ENCODE data around the gene JMJD1C.

The JMJD1C gene

GRCh38 chr10:63201118-63201517 lies 264.7 kb downstream of the JMJD1C start:
- no peaks in the 10 kb centered on the region for H3K9me2 ChIP-seq (replicated peaks; ENCODE audit: control insufficient read depth, low read length)
- no peaks in the 10 kb centered on the region for H3K27me3 ChIP-seq (ENCODE audit: control insufficient read depth, low read length)
- peaks cover 11% of the 10 kb centered on the region for H3K4me1 ChIP-seq (ENCODE audit: control insufficient read depth, low read length)
- H3F3A ChIP-seq (ENCODE audit: control insufficient read depth, insufficient read depth): peaks cover 4% of the 10 kb centered on the region; the same call in 1 of the 2 replicates
- H4K20me1 ChIP-seq (ENCODE audit: control insufficient read depth, insufficient read depth, low read depth, low read length): peaks cover 3% of the 10 kb centered on the region; the same call in 1 of the 2 replicates
- peaks cover 73% of the 10 kb centered on the region for H3K36me3 ChIP-seq (ENCODE audit: control insufficient read depth, low read length)
- H3K27ac ChIP-seq (ENCODE audit: low read depth, low read length): no peak overlapping the region
- H3K4me2 ChIP-seq (ENCODE audit: low read length): no peak overlapping the region
- peaks cover 5% of the 10 kb centered on the region; the same call in 1 of the 2 replicates for H3K79me2 ChIP-seq (ENCODE audit: control insufficient read depth, low read length)
- TF ChIP-seq CTCF (IDR thresholded peaks at IDR 0.05; ENCODE audit: low read depth, low read length, poor library complexity, severe bottlenecking): no peak
- TF ChIP-seq EZH2phosphoT487 (IDR thresholded peaks at IDR 0.05; ENCODE audit: borderline replicate concordance, low read length): no peak
- H3K9me3 ChIP-seq (ENCODE audit: control insufficient read depth, insufficient read depth, low read length): no peaks in the 10 kb centered on the region
- H3K4me3 ChIP-seq (ENCODE audit: low read length): no peak overlapping the region

GRCh38 chr10:63200431-63200830 lies 265.3 kb downstream of the JMJD1C start:
- Histone ChIP-seq H3F3A (ENCODE audit: control insufficient read depth, insufficient read depth) (peaks cover 4% of the 10 kb centered on the region; the same call in 1 of the 2 replicates), H3K4me1 (ENCODE audit: control insufficient read depth, low read length) (peaks cover 4% of the 10 kb centered on the region), H3K9me2 (replicated peaks; ENCODE audit: control insufficient read depth, low read length) (no peaks in the 10 kb centered on the region), H4K20me1 (ENCODE audit: control insufficient read depth, insufficient read depth, low read depth, low read length) (peaks cover 3% of the 10 kb centered on the region; the same call in 1 of the 2 replicates), H3K4me3 (ENCODE audit: low read length) (no peak overlapping the region), H3K79me2 (ENCODE audit: control insufficient read depth, low read length) (peaks cover 3% of the 10 kb centered on the region; the same call in 1 of the 2 replicates), H3K4me2 (ENCODE audit: low read length) (no peak overlapping the region), H3K27ac (ENCODE audit: low read depth, low read length) (no peak overlapping the region), H3K27me3 (ENCODE audit: control insufficient read depth, low read length) (no peaks in the 10 kb centered on the region), H3K9me3 (ENCODE audit: control insufficient read depth, insufficient read depth, low read length) (no peaks in the 10 kb centered on the region), H3K36me3 (ENCODE audit: control insufficient read depth, low read length) (peaks cover 66% of the 10 kb centered on the region)
- no peak for TF ChIP-seq CTCF (IDR thresholded peaks at IDR 0.05; ENCODE audit: low read depth, low read length, poor library complexity, severe bottlenecking)
- no peak for TF ChIP-seq EZH2phosphoT487 (IDR thresholded peaks at IDR 0.05; ENCODE audit: borderline replicate concordance, low read length)

- TF ChIP-seq CTCF (IDR thresholded peaks at IDR 0.05; ENCODE audit: low read depth, low read length, poor library complexity, severe bottlenecking) (no peak), EZH2phosphoT487 (IDR thresholded peaks at IDR 0.05; ENCODE audit: borderline replicate concordance, low read length) (no peak)
- Histone ChIP-seq H3K36me3 (ENCODE audit: control insufficient read depth, low read length) (peaks cover 62% of the 10 kb centered on the region), H3K27me3 (ENCODE audit: control insufficient read depth, low read length) (no peaks in the 10 kb centered on the region), H4K20me1 (ENCODE audit: control insufficient read depth, insufficient read depth, low read depth, low read length) (0 out of 2 replicates have a peak, but pooled peaks cover 3% of the 10 kb centered on the region), H3K4me1 (ENCODE audit: control insufficient read depth, low read length) (no peaks in the 10 kb centered on the region), H3F3A (ENCODE audit: control insufficient read depth, insufficient read depth) (peaks cover 4% of the 10 kb centered on the region; the same call in 1 of the 2 replicates), H3K4me3 (ENCODE audit: low read length) (no peak overlapping the region), H3K27ac (ENCODE audit: low read depth, low read length) (no peak overlapping the region), H3K4me2 (ENCODE audit: low read length) (no peak overlapping the region), H3K79me2 (ENCODE audit: control insufficient read depth, low read length) (no peaks in the 10 kb centered on the region), H3K9me3 (ENCODE audit: control insufficient read depth, insufficient read depth, low read length) (no peaks in the 10 kb centered on the region), H3K9me2 (replicated peaks; ENCODE audit: control insufficient read depth, low read length) (no peaks in the 10 kb centered on the region)
Measured at GRCh38 chr10:63199716-63200115, 266.1 kb downstream of the JMJD1C start.
